Measurements from ENCODE around the gene ZNF500.

The ZNF500 gene

GRCh38 chr16:4703906-4704305 lies 63.1 kb downstream of the ZNF500 start:
- ChIA-PET CTCF (no interaction called here), POLR2A (no interaction called here)
- no peak for TF ChIP-seq FOXK2 (IDR thresholded peaks at IDR 0.05)
- TF ChIP-seq TARDBP (IDR thresholded peaks at IDR 0.05) = no peak
- TF ChIP-seq ARNT (IDR thresholded peaks at IDR 0.05) = no peak
- TF ChIP-seq PKNOX1 (IDR thresholded peaks at IDR 0.05) = no peak
- TF ChIP-seq LEF1 (IDR thresholded peaks at IDR 0.05; ENCODE audit: borderline replicate concordance) = no peak
- no peak for TF ChIP-seq HDGF (IDR thresholded peaks at IDR 0.05; ENCODE audit: borderline replicate concordance)
- TF ChIP-seq ELF4 (IDR thresholded peaks at IDR 0.05) = no peak
- DNase-seq (ENCODE audit: extremely low spot score) = no peak

- no peak for DNase-seq (ENCODE audit: extremely low spot score)
- TF ChIP-seq ARNT (IDR thresholded peaks at IDR 0.05) (no peak), FOXA1 (IDR thresholded peaks at IDR 0.05) (no peak), SP1 (IDR thresholded peaks at IDR 0.05) (no peak), NFRKB (IDR thresholded peaks at IDR 0.05) (no peak), TARDBP (IDR thresholded peaks at IDR 0.05) (no peak), LEF1 (IDR thresholded peaks at IDR 0.05; ENCODE audit: borderline replicate concordance) (no peak)
- ChIA-PET CTCF (no interaction called here), POLR2A (no interaction called here)
Measured at GRCh38 chr16:4702466-4702808, 64.5 kb downstream of the ZNF500 start.

DNA sequence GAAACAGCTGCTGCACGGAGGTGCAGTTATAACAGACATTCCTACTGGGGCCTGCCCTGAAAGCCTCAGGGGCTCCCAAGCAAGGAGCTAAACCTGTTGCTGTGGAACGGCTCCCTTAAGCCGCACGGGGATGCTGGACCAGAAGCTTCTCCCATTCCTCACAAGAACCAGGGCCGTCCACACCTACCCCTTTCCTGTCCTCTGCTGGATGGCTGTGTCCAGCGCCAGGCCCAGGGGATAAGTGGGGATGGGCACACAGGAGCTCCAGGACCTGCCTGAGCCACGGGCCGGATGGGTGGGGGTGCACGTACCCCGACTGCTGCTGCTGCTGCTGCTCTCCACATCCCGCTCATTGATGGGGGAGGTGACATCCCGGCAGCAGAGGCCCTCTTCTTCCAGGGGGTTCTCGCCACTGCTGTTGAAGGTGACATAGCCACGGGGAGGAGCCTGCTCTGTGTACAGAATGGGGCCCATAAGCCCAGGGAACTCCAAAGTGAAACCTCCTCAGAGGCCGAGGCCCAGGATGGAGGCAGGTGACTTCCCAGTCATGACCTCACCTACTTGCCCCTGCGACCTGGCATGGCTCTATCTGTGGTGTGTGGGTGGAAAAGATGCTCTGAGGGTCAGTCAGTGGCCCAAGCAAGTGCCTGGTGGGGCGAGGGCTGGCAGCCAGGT lies 65.0 kb downstream of the ZNF500 start:
- ChIA-PET CTCF (no interaction called here), POLR2A (no interaction called here)
- DNase-seq (ENCODE audit: extremely low spot score) = no peak
- TF ChIP-seq CTBP1 (IDR thresholded peaks at IDR 0.05; ENCODE audit: borderline replicate concordance) (no peak), HDGF (IDR thresholded peaks at IDR 0.05; ENCODE audit: borderline replicate concordance) (no peak), SP1 (IDR thresholded peaks at IDR 0.05) (no peak), ELF4 (IDR thresholded peaks at IDR 0.05) (no peak), NFRKB (IDR thresholded peaks at IDR 0.05) (no peak), ARNT (IDR thresholded peaks at IDR 0.05) (no peak), FOXK2 (IDR thresholded peaks at IDR 0.05) (no peak), SUZ12 (IDR thresholded peaks at IDR 0.05) (no peak), FOXA1 (IDR thresholded peaks at IDR 0.05) (no peak), L3MBTL2 (conservative IDR thresholded peaks at IDR 0.05) (no peak), TARDBP (IDR thresholded peaks at IDR 0.05) (no peak), ZNF384 (IDR thresholded peaks at IDR 0.05) (no peak), LEF1 (IDR thresholded peaks at IDR 0.05; ENCODE audit: borderline replicate concordance) (no peak), BHLHE40 (IDR thresholded peaks at IDR 0.05; ENCODE audit: borderline replicate concordance) (no peak)

DNA sequence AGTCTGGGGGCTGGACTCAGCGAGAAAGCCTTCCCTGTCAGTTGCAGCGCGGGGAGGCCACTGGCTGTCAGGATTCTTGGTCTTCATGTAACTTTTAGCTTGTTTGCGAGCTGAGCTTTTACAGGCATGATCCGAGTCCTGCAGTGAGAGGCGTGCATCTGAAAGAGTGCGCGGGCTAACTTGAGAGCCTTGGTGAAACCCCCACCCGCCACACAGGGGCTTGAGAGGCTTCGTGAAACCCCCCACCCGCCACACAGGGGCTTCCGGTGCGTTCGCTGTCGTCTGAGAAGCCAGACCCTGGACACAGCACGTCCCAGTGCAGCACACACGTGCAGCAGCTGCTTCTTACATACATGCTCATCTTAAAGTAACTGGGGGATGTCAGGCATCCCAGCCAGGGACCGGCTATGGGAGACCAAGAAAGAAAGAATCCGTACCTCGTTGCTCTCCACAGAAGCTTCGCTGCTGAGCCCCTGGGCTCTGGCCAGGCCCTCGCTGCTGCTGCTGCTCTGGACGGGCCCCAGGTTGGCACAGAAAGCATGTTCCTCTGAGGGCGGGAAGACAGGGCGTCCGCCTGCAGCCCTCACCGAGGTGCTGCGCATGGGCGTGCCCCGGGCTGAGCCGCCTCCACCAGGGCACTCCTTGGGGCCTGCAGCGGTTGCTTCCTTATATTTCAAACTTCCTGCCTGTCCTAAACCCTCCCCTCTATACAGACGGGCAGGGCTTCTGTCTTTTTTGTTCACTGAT lies 65.8 kb downstream of the ZNF500 start:
- ChIA-PET POLR2A (no interaction called here), CTCF (no interaction called here)
- TF ChIP-seq FOXK2 (IDR thresholded peaks at IDR 0.05) (no peak), FOXA1 (IDR thresholded peaks at IDR 0.05) (no peak), PKNOX1 (IDR thresholded peaks at IDR 0.05) (no peak), FOXM1 (IDR thresholded peaks at IDR 0.05; ENCODE audit: borderline replicate concordance) (no peak)
- no peak for DNase-seq (ENCODE audit: extremely low spot score)

GRCh38 chr16:4700380-4700996 lies 66.5 kb downstream of the ZNF500 start:
- no peak for DNase-seq (ENCODE audit: extremely low spot score)
- ChIA-PET POLR2A (no interaction called here), CTCF (no interaction called here)
- no peak for TF ChIP-seq ELF4 (IDR thresholded peaks at IDR 0.05)
- TF ChIP-seq SP1 (IDR thresholded peaks at IDR 0.05) = no peak
- no peak for TF ChIP-seq FOXM1 (IDR thresholded peaks at IDR 0.05; ENCODE audit: borderline replicate concordance)
- no peak for TF ChIP-seq ARNT (IDR thresholded peaks at IDR 0.05)
- no peak for TF ChIP-seq ZNF384 (IDR thresholded peaks at IDR 0.05)
- TF ChIP-seq CTBP1 (IDR thresholded peaks at IDR 0.05; ENCODE audit: borderline replicate concordance) = no peak
- TF ChIP-seq FOXK2 (IDR thresholded peaks at IDR 0.05) = no peak
- no peak for TF ChIP-seq SUZ12 (IDR thresholded peaks at IDR 0.05)
- TF ChIP-seq PKNOX1 (IDR thresholded peaks at IDR 0.05) = no peak

GRCh38 chr16:4699046-4699556 lies 67.9 kb downstream of the ZNF500 start:
- no peak for DNase-seq (ENCODE audit: extremely low spot score)
- CTCF ChIA-PET = no interaction called here
- TF ChIP-seq NFRKB (IDR thresholded peaks at IDR 0.05) (no peak), ZNF384 (IDR thresholded peaks at IDR 0.05) (no peak), LEF1 (IDR thresholded peaks at IDR 0.05; ENCODE audit: borderline replicate concordance) (no peak), SUZ12 (IDR thresholded peaks at IDR 0.05) (no peak), ELF4 (IDR thresholded peaks at IDR 0.05) (no peak), TARDBP (IDR thresholded peaks at IDR 0.05) (no peak), HDGF (IDR thresholded peaks at IDR 0.05; ENCODE audit: borderline replicate concordance) (no peak), BHLHE40 (IDR thresholded peaks at IDR 0.05; ENCODE audit: borderline replicate concordance) (no peak), L3MBTL2 (conservative IDR thresholded peaks at IDR 0.05) (no peak), PKNOX1 (IDR thresholded peaks at IDR 0.05) (no peak), FOXK2 (IDR thresholded peaks at IDR 0.05) (no peak), FOXA1 (IDR thresholded peaks at IDR 0.05) (no peak), FOXM1 (IDR thresholded peaks at IDR 0.05; ENCODE audit: borderline replicate concordance) (no peak), SP1 (IDR thresholded peaks at IDR 0.05) (no peak), ARNT (IDR thresholded peaks at IDR 0.05) (no peak), CTBP1 (IDR thresholded peaks at IDR 0.05; ENCODE audit: borderline replicate concordance) (no peak)
- POLR2A ChIA-PET = no interaction called here
